Measurements from ENCODE around the gene DMD.

The DMD gene

GRCh38 chrX:31099536-31100090 is 2111.7 kb downstream of the DMD start:
- no peak for DNase-seq (ENCODE audit: low read depth)
- no peak overlapping the region for H3K4me3 ChIP-seq (ENCODE audit: low read depth, low read length)
- no peak for TF ChIP-seq CTCF (conservative IDR thresholded peaks at IDR 0.05; ENCODE audit: low read depth, low read length)

- no peak for DNase-seq (ENCODE audit: low read depth)
- H3K4me3 ChIP-seq (ENCODE audit: low read depth, low read length): no peak overlapping the region
- no peak for TF ChIP-seq CTCF (conservative IDR thresholded peaks at IDR 0.05; ENCODE audit: low read depth, low read length)
These were observed 2113.3 kb downstream of the DMD start for GRCh38 chrX:31098079-31098478.

- H3K4me3 ChIP-seq (ENCODE audit: low read depth, low read length): no peak overlapping the region
- TF ChIP-seq CTCF (conservative IDR thresholded peaks at IDR 0.05; ENCODE audit: low read depth, low read length): no peak
- DNase-seq (ENCODE audit: low read depth): no peak
These were observed 2117.7 kb downstream of the DMD start for GRCh38 chrX:31093639-31093975.

GRCh38 chrX:31092970-31093638 is 2118.2 kb downstream of the DMD start:
- DNase-seq (ENCODE audit: low read depth): no peak
- H3K4me3 ChIP-seq (ENCODE audit: low read depth, low read length): no peak overlapping the region
- TF ChIP-seq CTCF (conservative IDR thresholded peaks at IDR 0.05; ENCODE audit: low read depth, low read length): no peak

GRCh38 chrX:31092476-31092875 is 2118.9 kb downstream of the DMD start:
- H3K4me3 ChIP-seq (ENCODE audit: low read depth, low read length): no peak overlapping the region
- TF ChIP-seq CTCF (conservative IDR thresholded peaks at IDR 0.05; ENCODE audit: low read depth, low read length): no peak
- DNase-seq (ENCODE audit: low read depth): no peak

- no peak for DNase-seq (ENCODE audit: low read depth)
- H3K4me3 ChIP-seq (ENCODE audit: low read depth, low read length): no peak overlapping the region
- TF ChIP-seq CTCF (conservative IDR thresholded peaks at IDR 0.05; ENCODE audit: low read depth, low read length): no peak
These were observed 2119.5 kb downstream of the DMD start for GRCh38 chrX:31091819-31092218.

GRCh38 chrX:31074522-31074921 is 2136.8 kb downstream of the DMD start:
- no peak for DNase-seq (ENCODE audit: low read depth)
- no peak overlapping the region for H3K4me3 ChIP-seq (ENCODE audit: low read depth, low read length)
- no peak for TF ChIP-seq CTCF (conservative IDR thresholded peaks at IDR 0.05; ENCODE audit: low read depth, low read length)
